OCI-LY3 (cell line): ENCODE data around the gene C4BPB.

ENCODE experiments used
- H2AFZ ChIP-seq: fragments of 200-600, 300-600 bp; shearing (Covaris generic); 2 replicates; pipeline ENCODE4 v1.6.0; 2014; ENCODE audit warnings: antibody characterized with exemption, low read depth, low read length
- H3K27ac ChIP-seq: fragments of 200-600, 300-600 bp; sonication (generic); 2 replicates; pipeline ENCODE4 v1.5.1; 2014; ENCODE audit warnings: mild to moderate bottlenecking, low read length, moderate library complexity, mixed read lengths
- H3K27me3 ChIP-seq: fragments of 200-600, 300-600 bp; sonication (generic); 2 replicates; pipeline ENCODE4 v1.6.1; 2014; ENCODE audit warnings: low read depth, low read length, mixed read lengths
- H3K36me3 ChIP-seq: fragments of 200-600, 300-600 bp; sonication (generic); replicated peaks from 2 replicates; pipeline ENCODE3; 2014; ENCODE audit warnings: low read depth, low read length, mixed read lengths
- H3K4me1 ChIP-seq: fragments of 300-600, 200-600 bp; sonication (generic); 2 replicates; pipeline ENCODE4 v1.6.1; 2014; ENCODE audit warnings: low read length, mixed read lengths
- H3K4me2 ChIP-seq: fragments of 200-600, 300-600 bp; sonication (generic); 2 replicates; pipeline ENCODE4 v1.6.1; 2014; ENCODE audit warnings: low read length, mixed read lengths
- H3K4me3 ChIP-seq: fragments of 300-600, 200-600 bp; sonication (generic); 2 replicates; pipeline ENCODE4 v1.5.1; 2014; ENCODE audit warnings: antibody characterized with exemption, mild to moderate bottlenecking, low read length, moderate library complexity
- H3K79me2 ChIP-seq: fragments of 300-600, 200-600 bp; shearing (Covaris generic); 2 replicates; pipeline ENCODE4 v1.6.1; 2014; ENCODE audit warnings: mild to moderate bottlenecking, low read length, mixed read lengths
- H3K9ac ChIP-seq: fragments of 300-600, 200-600 bp; shearing (Covaris generic); 2 replicates; pipeline ENCODE4 v1.6.0; 2014; ENCODE audit warnings: mild to moderate bottlenecking, low read length, moderate library complexity
- H3K9me3 ChIP-seq: fragments of 200-600, 300-600 bp; shearing (Covaris generic); 2 replicates; pipeline ENCODE4 v1.6.1; 2014; ENCODE audit warnings: low read length, mixed read lengths; ENCODE audit not compliant: insufficient read depth
- H4K20me1 ChIP-seq: fragments of 200-600, 300-600 bp; sonication (generic); 2 replicates; pipeline ENCODE4 v1.6.1; 2016; ENCODE audit warnings: low read length, mixed read lengths; ENCODE audit not compliant: insufficient read depth
- EZH2phosphoT487 ChIP-seq: fragments of 200-600 bp; shearing (Covaris generic); IDR thresholded peaks from 2 replicates; pipeline ENCODE4 v1.6.1; 2018; ENCODE audit warnings: antibody characterized with exemption, mixed run types, low read depth
- TF ChIP-seq, protein P1 (sequence below): fragments of 200-600, 300-600 bp; sonication (generic); IDR thresholded peaks from 2 replicates; pipeline ENCODE4 v1.5.1; 2014; ENCODE audit warnings: antibody characterized with exemption, low read length, low read depth

The C4BPB gene

GRCh38 chr1:207085887-207086286 lies 2.8 kb upstream of the C4BPB start:
- no peak overlapping the region for H3K4me2 ChIP-seq
- H4K20me1 ChIP-seq = no peaks in the 10 kb centered on the region
- H2AFZ ChIP-seq = no peak overlapping the region
- no peaks in the 10 kb centered on the region for H3K79me2 ChIP-seq
- no peaks in the 10 kb centered on the region for H3K36me3 ChIP-seq
- no peaks in the 10 kb centered on the region for H3K9me3 ChIP-seq
- no peak overlapping the region for H3K27ac ChIP-seq
- no peak overlapping the region for H3K9ac ChIP-seq
- TF ChIP-seq EZH2phosphoT487 = no peak
- TF ChIP-seq, protein P1, sequence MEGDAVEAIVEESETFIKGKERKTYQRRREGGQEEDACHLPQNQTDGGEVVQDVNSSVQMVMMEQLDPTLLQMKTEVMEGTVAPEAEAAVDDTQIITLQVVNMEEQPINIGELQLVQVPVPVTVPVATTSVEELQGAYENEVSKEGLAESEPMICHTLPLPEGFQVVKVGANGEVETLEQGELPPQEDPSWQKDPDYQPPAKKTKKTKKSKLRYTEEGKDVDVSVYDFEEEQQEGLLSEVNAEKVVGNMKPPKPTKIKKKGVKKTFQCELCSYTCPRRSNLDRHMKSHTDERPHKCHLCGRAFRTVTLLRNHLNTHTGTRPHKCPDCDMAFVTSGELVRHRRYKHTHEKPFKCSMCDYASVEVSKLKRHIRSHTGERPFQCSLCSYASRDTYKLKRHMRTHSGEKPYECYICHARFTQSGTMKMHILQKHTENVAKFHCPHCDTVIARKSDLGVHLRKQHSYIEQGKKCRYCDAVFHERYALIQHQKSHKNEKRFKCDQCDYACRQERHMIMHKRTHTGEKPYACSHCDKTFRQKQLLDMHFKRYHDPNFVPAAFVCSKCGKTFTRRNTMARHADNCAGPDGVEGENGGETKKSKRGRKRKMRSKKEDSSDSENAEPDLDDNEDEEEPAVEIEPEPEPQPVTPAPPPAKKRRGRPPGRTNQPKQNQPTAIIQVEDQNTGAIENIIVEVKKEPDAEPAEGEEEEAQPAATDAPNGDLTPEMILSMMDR = no peak
- H3K27me3 ChIP-seq = no peaks in the 10 kb centered on the region
- H3K4me1 ChIP-seq = peaks cover 29% of the 10 kb centered on the region
- no peak overlapping the region for H3K4me3 ChIP-seq

DNA sequence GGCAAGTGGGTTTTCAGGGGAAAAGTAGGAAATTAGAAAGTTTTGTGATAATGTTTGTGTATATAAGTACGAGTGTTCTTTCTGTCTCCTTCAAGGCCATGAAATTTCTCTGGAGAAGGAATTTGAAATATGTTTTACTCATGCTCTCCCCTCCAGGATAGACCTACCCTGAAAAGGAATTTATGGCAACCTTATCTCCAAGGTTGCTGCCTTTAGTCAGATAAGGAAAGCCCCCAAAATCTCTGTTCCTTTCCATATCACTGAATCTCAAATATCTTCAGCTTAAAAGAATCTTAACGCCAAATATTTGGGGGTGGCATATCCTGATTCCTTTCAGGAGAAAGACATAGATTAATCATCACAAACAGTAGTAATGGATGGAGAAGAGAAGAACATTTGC lies 499 bp upstream of the C4BPB start:
- H2AFZ ChIP-seq = no peak overlapping the region
- no peaks in the 10 kb centered on the region for H3K36me3 ChIP-seq
- H4K20me1 ChIP-seq = no peaks in the 10 kb centered on the region
- no peak for TF ChIP-seq EZH2phosphoT487
- TF ChIP-seq, protein P1 = no peak
- H3K9me3 ChIP-seq = no peaks in the 10 kb centered on the region
- peaks cover 21% of the 10 kb centered on the region for H3K4me1 ChIP-seq
- H3K27me3 ChIP-seq = no peaks in the 10 kb centered on the region
- no peak overlapping the region for H3K4me2 ChIP-seq
- H3K27ac ChIP-seq = no peak overlapping the region
- no peak overlapping the region for H3K9ac ChIP-seq
- H3K4me3 ChIP-seq = no peak overlapping the region
- no peaks in the 10 kb centered on the region for H3K79me2 ChIP-seq

DNA sequence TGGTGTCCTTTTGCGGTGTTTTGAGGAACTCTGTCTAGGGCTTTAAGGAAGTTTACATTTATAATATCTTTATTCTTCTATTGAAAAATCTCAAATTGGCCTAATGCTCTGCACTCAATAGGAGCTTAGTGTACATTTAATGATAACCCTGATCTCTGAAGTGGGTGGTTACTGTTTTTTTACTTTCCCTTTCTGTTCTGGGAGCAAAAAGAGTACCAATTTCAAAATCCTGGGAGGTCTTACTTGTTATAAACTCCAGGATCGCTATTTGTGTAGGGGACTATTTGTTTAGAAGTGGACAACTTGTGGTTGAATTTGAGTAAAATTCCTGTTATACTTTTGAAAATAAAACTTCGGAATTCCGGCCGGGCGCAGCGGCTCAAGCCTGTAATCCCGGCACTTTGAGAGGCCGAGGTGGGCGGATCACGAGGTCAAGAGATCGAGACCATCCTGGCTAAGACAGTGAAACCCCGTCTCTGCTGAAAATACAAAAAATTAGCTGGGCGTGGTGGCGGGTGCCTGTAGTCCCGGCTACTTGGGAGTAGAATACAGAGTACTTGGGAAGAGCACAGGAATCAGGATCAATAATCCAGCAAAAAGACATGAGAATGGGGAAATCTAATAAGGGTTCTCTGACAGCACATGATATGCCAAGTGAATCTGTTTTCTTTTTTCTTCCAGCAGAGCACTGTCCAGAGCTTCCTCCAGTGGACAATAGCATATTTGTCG lies 1.1 kb downstream of the C4BPB start:
- Histone ChIP-seq H3K4me3 (no peak overlapping the region), H3K4me1 (peaks cover 5% of the 10 kb centered on the region), H2AFZ (no peak overlapping the region), H3K27me3 (no peaks in the 10 kb centered on the region), H3K27ac (no peak overlapping the region), H4K20me1 (no peaks in the 10 kb centered on the region), H3K79me2 (no peaks in the 10 kb centered on the region), H3K9ac (no peak overlapping the region), H3K9me3 (no peaks in the 10 kb centered on the region), H3K4me2 (no peak overlapping the region), H3K36me3 (no peaks in the 10 kb centered on the region)
- TF ChIP-seq, protein P1 = no peak
- no peak for TF ChIP-seq EZH2phosphoT487

DNA sequence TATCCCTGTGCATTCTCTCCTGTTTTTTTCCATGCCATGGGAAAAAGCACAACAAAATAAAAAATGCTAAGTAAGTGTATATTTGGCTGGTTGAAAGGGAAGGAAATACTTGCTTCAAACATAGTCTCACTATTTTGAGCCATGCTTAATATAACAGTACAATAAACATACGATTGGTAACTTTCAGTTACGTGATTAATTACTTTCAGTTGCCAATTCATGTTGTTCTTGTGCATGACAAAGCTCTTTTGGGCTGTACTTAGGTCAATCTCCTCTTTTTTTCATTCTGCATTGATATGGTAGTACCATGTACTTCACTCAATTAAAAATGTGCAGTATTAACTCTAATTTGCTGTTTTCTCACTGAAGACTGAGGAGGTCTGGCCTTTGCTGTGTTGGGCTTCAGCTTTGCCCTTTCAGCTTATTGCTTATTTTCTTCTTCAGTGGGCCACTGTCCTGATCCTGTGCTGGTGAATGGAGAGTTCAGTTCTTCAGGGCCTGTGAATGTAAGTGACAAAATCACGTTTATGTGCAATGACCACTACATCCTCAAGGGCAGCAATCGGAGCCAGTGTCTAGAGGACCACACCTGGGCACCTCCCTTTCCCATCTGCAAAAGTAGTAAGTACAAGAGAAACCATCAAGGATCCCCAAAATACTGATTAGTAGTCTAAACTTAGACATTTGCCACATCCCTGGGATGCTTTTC lies 2.7 kb downstream of the C4BPB start:
- Histone ChIP-seq H3K27ac (no peak overlapping the region), H3K9me3 (peaks cover 3% of the 10 kb centered on the region; the same call in 1 of the 2 replicates), H4K20me1 (no peaks in the 10 kb centered on the region), H3K4me1 (peaks cover 4% of the 10 kb centered on the region), H3K4me2 (no peak overlapping the region), H2AFZ (no peak overlapping the region), H3K79me2 (no peaks in the 10 kb centered on the region), H3K4me3 (no peak overlapping the region), H3K36me3 (peaks cover 4% of the 10 kb centered on the region), H3K9ac (no peak overlapping the region), H3K27me3 (peaks cover 6% of the 10 kb centered on the region; the same call in 1 of the 2 replicates)
- TF ChIP-seq, protein P1 = no peak
- TF ChIP-seq EZH2phosphoT487 = no peak
